Endothelial cell of umbilical vein (primary cell): Measurements from ENCODE around the gene NAGLU.

ENCODE experiments used
- CTCF ChIP-seq, 2 donors: IDR thresholded peaks; 1 replicate in 1 of 2; 2 replicates in 1 of 2; pipeline ENCODE4 v1.5.1; 2011; ENCODE audit warnings: low read length in 2 of 2, mild to moderate bottlenecking in 2 of 2, moderate library complexity in 2 of 2, control low read depth in 1 of 2, inconsistent platforms in 1 of 2, low read depth in 1 of 2; ENCODE audit not compliant: insufficient read depth in 1 of 2; ENCODE audit errors: extremely low read depth in 1 of 2
- EZH2 ChIP-seq: IDR thresholded peaks from 2 replicates; pipeline ENCODE4 v1.6.1; 2012; ENCODE audit warnings: borderline replicate concordance, low read depth, mild to moderate bottlenecking, moderate library complexity, low read length, inconsistent platforms; ENCODE audit not compliant: severe bottlenecking
- FOS ChIP-seq: IDR thresholded peaks from 2 replicates; pipeline ENCODE4 v1.6.1; 2011; ENCODE audit warnings: mild to moderate bottlenecking, low read length, moderate library complexity, borderline replicate concordance; ENCODE audit not compliant: insufficient read depth

GRCh38 chr17:42522263-42522790, 13.7 kb upstream of the NAGLU start:
- TF ChIP-seq FOS (no peak), EZH2 (no peak), CTCF (IDR thresholded peaks at IDR 0.05; ENCODE audit: extremely low read depth in 1 of 2, insufficient read depth in 1 of 2, low read depth in 1 of 2, low read length in 2 of 2) (no peak)
